ENCODE data around the gene F11.

- TF ChIP-seq CTCF (IDR thresholded peaks at IDR 0.05; ENCODE audit: low read length) (no peak), EZH2 (IDR thresholded peaks at IDR 0.05; ENCODE audit: borderline replicate concordance, low read length) (no peak)
These were observed 52.5 kb downstream of the F11 start for GRCh38 chr4:186318481-186318880.

Measured in OCI-LY1 (cell line).